A673 (cell line): ENCODE results near the gene SND1. TPM values are rescaled to one million over a fixed set of nuclear protein-coding genes. Genes with fewer than 3 reads are reported as not detected.

ENCODE experiments used
- BruUV-seq: library from RNA; stranded (reverse); fragments of 400-500 nt; replicated peaks from 2 replicates; lab custom pipeline; 2021; lab: Mats Ljungman, UMichigan
- CTCF ChIA-PET: fragments of 300-600 bp; sonication (Branson Sonifier 250); formaldehyde crosslinking; loops from one replicate; lab custom pipeline; 2022; ENCODE audit warnings: antibody characterized with exemption; lab: Charles Lee
- POLR2A ChIA-PET: fragments of 300-600 bp; sonication (Branson Sonifier 250); formaldehyde crosslinking; loops from one replicate; lab custom pipeline; 2022; ENCODE audit warnings: antibody characterized with exemption; ENCODE audit not compliant: low non-redundant PET; lab: Charles Lee
- DNase-seq: peaks from one replicate; pipeline ENCODE4 v3.0.0-alpha.2; 2015; ENCODE audit warnings: low spot score
- H3K27ac ChIP-seq: fragments of 200-600 bp; sonication (generic); 2 replicates; pipeline ENCODE4 v1.5.1; 2016; ENCODE audit warnings: mixed run types, low read depth, mild to moderate bottlenecking, mixed read lengths, antibody characterized with exemption, low read length; ENCODE audit not compliant: poor library complexity, severe bottlenecking
- H3K27me3 ChIP-seq: fragments of 200-600 bp; sonication (generic); replicated peaks from 2 replicates; pipeline ENCODE4 v1.6.1; 2017; ENCODE audit warnings: mixed run types, low read depth, mild to moderate bottlenecking, mixed read lengths, antibody characterized with exemption, low read length; ENCODE audit not compliant: insufficient read depth, poor library complexity
- H3K36me3 ChIP-seq: fragments of 200-600 bp; sonication (generic); 2 replicates; pipeline ENCODE4 v1.6.1; 2016; ENCODE audit warnings: mixed run types, mild to moderate bottlenecking, mixed read lengths, antibody characterized with exemption, low read length; ENCODE audit not compliant: insufficient read depth, poor library complexity, severe bottlenecking
- H3K4me1 ChIP-seq: fragments of 200-600 bp; sonication (generic); 2 replicates; pipeline ENCODE4 v1.6.1; 2017; ENCODE audit warnings: mixed run types, mild to moderate bottlenecking, mixed read lengths, antibody characterized with exemption, low read length; ENCODE audit not compliant: insufficient read depth, poor library complexity, severe bottlenecking
- H3K4me3 ChIP-seq: fragments of 200-600 bp; sonication (generic); 2 replicates; pipeline ENCODE4 v1.5.1; 2016; ENCODE audit warnings: low read depth, mixed run types, mild to moderate bottlenecking, mixed read lengths, low read length; ENCODE audit not compliant: poor library complexity, severe bottlenecking
- H3K9me3 ChIP-seq: fragments of 200-600 bp; sonication (generic); 2 replicates; pipeline ENCODE4 v1.6.1; 2016; ENCODE audit warnings: mixed run types, low read depth, mild to moderate bottlenecking, mixed read lengths, antibody characterized with exemption, low read length; ENCODE audit not compliant: poor library complexity, severe bottlenecking
- EZH2 ChIP-seq: fragments of 200-600 bp; sonication (generic); IDR thresholded peaks from 2 replicates; pipeline ENCODE4 v1.6.1; 2017; ENCODE audit warnings: borderline replicate concordance, low read depth, mild to moderate bottlenecking, mixed read lengths, antibody characterized with exemption, low read length; ENCODE audit not compliant: poor library complexity, severe bottlenecking
- intact Hi-C: fragments of 100-400 bp; cut with micrococcal nuclease; formaldehyde crosslinking; loops from one replicate; pipeline ENCODE4 v1.10.0; 2022; ENCODE audit not compliant: unreplicated experiment
- total RNA-seq: library from RNA; stranded (reverse); gene quantifications from 2 replicates; pipeline ENCODE4 v1.2.3, GENCODE V29; 2021
- TF ChIP-seq, protein P1 (sequence below): fragments of 300-800, 200-600 bp; sonication (generic); conservative IDR thresholded peaks from 2 replicates; pipeline ENCODE4 v1.5.1; 2017; ENCODE audit warnings: low read depth, mild to moderate bottlenecking, antibody characterized with exemption, low read length, moderate library complexity, mixed read lengths

The SND1 gene
- total RNA-seq, 1 experiment from 2014 or later, result 177 TPM

DNA sequence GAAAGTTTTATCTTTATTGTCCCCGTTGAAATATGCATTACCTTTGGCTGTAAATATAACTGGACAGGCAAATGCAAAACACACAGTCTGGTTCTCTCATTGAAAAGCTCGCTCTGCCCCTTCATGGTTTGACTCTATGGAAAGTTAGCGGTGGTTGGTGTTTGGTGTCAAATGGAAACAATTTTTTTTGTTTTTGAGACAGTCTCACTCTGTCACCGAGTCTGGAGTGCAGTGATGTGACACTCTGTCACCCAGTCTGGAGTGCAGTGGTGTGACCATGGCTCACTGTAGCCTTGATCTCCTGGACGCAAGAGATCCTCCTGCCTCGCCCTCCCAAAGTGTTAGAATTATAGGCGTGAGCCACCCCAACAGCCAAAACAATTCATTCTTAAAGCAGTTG, 229.6 kb downstream of the SND1 start:
- no peaks in the 10 kb centered on the region for H3K27me3 ChIP-seq
- no peak for DNase-seq
- intact Hi-C loops, result no loop called here
- no peak for TF ChIP-seq EZH2
- TF ChIP-seq, protein P1, sequence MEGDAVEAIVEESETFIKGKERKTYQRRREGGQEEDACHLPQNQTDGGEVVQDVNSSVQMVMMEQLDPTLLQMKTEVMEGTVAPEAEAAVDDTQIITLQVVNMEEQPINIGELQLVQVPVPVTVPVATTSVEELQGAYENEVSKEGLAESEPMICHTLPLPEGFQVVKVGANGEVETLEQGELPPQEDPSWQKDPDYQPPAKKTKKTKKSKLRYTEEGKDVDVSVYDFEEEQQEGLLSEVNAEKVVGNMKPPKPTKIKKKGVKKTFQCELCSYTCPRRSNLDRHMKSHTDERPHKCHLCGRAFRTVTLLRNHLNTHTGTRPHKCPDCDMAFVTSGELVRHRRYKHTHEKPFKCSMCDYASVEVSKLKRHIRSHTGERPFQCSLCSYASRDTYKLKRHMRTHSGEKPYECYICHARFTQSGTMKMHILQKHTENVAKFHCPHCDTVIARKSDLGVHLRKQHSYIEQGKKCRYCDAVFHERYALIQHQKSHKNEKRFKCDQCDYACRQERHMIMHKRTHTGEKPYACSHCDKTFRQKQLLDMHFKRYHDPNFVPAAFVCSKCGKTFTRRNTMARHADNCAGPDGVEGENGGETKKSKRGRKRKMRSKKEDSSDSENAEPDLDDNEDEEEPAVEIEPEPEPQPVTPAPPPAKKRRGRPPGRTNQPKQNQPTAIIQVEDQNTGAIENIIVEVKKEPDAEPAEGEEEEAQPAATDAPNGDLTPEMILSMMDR, result no peak
- peaks cover 9% of the 10 kb centered on the region for H3K4me1 ChIP-seq
- H3K27ac ChIP-seq, result no peak overlapping the region
- CTCF ChIA-PET, result no interaction called here
- no peaks in the 10 kb centered on the region for H3K36me3 ChIP-seq
- POLR2A ChIA-PET, result no interaction called here
- no TSS peak for BruUV-seq
- H3K4me3 ChIP-seq, result no peak overlapping the region
- no peaks in the 10 kb centered on the region for H3K9me3 ChIP-seq

DNA sequence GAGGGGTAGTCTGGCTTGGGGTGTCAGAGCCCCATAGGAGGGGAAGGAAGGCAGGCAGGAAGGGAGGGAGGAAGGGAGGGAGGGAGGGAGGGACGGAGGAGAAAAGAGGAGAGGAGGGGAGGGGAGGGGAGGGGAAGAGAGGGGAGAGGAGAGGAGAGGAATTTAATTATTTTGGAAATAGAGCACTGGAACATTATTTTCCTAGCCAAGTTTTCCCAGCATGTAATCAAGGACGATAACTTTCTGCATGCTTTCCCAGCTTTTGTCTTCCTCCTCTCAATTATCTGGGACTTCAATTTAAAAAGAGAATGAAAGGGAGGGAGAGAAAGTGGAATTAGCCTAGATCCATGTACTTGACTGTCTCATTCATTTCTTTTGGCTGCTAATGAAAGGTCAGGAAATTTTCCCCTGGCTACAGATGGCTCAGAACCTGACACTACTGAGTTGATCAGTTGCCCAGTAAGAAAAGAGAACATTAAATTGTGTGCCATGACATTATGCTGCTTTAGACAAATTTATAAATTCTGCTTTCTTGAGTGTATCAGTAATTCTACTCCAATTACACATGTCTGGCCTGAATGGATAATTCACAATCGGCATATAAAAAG, 230.4 kb downstream of the SND1 start:
- BruUV-seq, result no TSS peak
- Histone ChIP-seq H3K27me3 (no peaks in the 10 kb centered on the region), H3K4me1 (peaks cover 9% of the 10 kb centered on the region), H3K36me3 (no peaks in the 10 kb centered on the region), H3K4me3 (no peak overlapping the region), H3K27ac (no peak overlapping the region), H3K9me3 (no peaks in the 10 kb centered on the region)
- POLR2A ChIA-PET, result no interaction called here
- TF ChIP-seq EZH2, result no peak
- TF ChIP-seq, protein P1, result no peak
- CTCF ChIA-PET, result no interaction called here
- intact Hi-C loops, result no loop called here
- no peak for DNase-seq

DNA sequence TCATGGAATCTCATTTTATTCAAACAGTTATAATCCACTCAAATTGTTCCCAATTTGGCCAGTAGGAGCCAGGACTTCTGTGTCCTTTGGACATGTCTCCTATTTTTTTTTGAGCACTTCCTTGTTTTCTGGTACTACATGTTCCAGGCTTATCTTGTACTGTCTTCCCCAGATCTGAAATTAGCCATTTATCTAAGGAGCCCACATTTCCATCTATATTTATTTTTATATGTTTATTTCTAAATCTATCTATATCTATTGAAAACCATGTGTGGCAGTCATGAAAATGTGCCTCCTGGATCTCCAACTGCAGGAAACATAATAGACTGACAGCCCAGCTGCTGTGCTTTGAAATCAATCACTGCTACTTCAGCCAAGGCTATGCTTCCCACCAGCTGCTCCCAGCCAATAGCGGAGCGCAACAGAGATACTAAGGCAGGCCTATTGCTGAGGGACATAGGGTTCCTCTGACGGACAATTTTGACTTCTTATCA, 232.1 kb downstream of the SND1 start:
- no peak for TF ChIP-seq EZH2
- TF ChIP-seq, protein P1, result no peak
- ChIA-PET CTCF (no interaction called here), POLR2A (no interaction called here)

More for the DNA sequence above, 232.1 kb downstream of the SND1 start:
- Histone ChIP-seq H3K4me3 (no peak overlapping the region), H3K36me3 (peaks cover 11% of the 10 kb centered on the region), H3K27ac (no peak overlapping the region), H3K4me1 (peaks cover 9% of the 10 kb centered on the region), H3K27me3 (no peaks in the 10 kb centered on the region), H3K9me3 (no peaks in the 10 kb centered on the region)
- no peak for DNase-seq
- intact Hi-C loops, result no loop called here
- BruUV-seq, result no TSS peak
